Measurements from ENCODE around the gene CD1B. TPM values are rescaled to one million over a fixed set of nuclear protein-coding genes. Genes with fewer than 3 reads are reported as not detected.
"Not testable (repeated sequence)": the region's sequence is repeated elsewhere in the genome, so short reads cannot be mapped to it uniquely, and the experiment has no call there.

CD1B gene
- total and polyA plus RNA-seq, 2 experiments from 2014 or later = not detected

DNA sequence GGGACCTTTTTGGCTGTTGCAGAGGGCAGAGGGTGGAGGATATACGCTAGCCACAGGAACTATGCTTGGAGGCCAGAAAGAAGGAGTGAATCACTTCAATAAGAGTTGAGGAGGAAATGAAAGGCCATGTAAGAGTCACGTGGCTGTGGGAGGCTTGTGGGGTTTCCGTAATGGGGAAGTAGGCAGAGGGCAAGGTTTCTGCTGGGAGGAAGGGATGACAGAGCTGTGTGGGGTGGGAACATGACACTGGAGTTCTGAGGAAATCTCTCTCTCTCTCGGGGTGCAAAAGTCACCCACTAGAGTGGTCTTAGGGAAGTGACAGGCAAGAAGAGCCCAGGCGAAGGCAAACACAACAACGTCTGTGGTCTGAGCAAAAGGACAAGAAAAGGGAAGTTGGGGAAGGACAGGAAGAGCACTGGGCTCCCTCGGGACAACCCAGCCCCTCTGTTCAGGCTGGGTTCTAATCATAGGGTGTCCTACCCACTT, 45.5 kb downstream of the CD1B start (continued):
- TF ChIP-seq ZNF331 (CRISPR knock-in tag; IDR thresholded peaks at IDR 0.05; ENCODE audit: low read depth) = no peak
- TF ChIP-seq ETS1 (IDR thresholded peaks at IDR 0.05) = no peak
- no peak for TF ChIP-seq EZH2phosphoT487 (IDR thresholded peaks at IDR 0.05; ENCODE audit: unreplicated experiment)

- no peak overlapping the region for H3K27ac Mint-ChIP-seq
- no peaks in the 10 kb centered on the region for H3K27me3 Mint-ChIP-seq (ENCODE audit: insufficient read depth, low read depth, poor library complexity)
- H3K9me3 Mint-ChIP-seq = peaks cover 26% of the 10 kb centered on the region
- no peaks in the 10 kb centered on the region for H4K20me1 ChIP-seq (replicated peaks; ENCODE audit: insufficient read depth)
- no peak for TF ChIP-seq NANOG (IDR thresholded peaks at IDR 0.05; ENCODE audit: borderline replicate concordance)
- TF ChIP-seq CREB1 (CRISPR knock-in tag; IDR thresholded peaks at IDR 0.05; ENCODE audit: low read depth) = no peak
- no peak for TF ChIP-seq EZH2 (IDR thresholded peaks at IDR 0.05; ENCODE audit: low read depth, unreplicated experiment)
- H2AFZ ChIP-seq = no peak overlapping the region
- ATAC-seq (no peak), DNase-seq (ENCODE audit: low spot score) (peak; percentile 38)
- peaks cover 5% of the 10 kb centered on the region; the same call in 2 of the 3 replicates for H3K4me1 Mint-ChIP-seq
- H3K36me3 Mint-ChIP-seq (ENCODE audit: low read depth) = peaks cover 21% of the 10 kb centered on the region; the same call in 2 of the 3 replicates
- peaks cover 4% of the 10 kb centered on the region; the same call in 1 of the 2 replicates for H3K36me3 ChIP-seq (ENCODE audit: insufficient read depth)
- no peaks in the 10 kb centered on the region for H3F3A ChIP-seq (replicated peaks; ENCODE audit: low read depth)
- no peak overlapping the region for H3K4me3 ChIP-seq
- no peaks in the 10 kb centered on the region for H3K27me3 ChIP-seq (ENCODE audit: insufficient read depth)
- H3K27ac ChIP-seq (ENCODE audit: low read depth) = no peak overlapping the region
- peaks cover 5% of the 10 kb centered on the region; the same call in 1 of the 2 replicates for H3K4me1 ChIP-seq (ENCODE audit: insufficient read depth)
- H3K9me2 ChIP-seq (ENCODE audit: insufficient read depth) = 0 out of 2 replicates have a peak, but pooled peaks cover 5% of the 10 kb centered on the region
- no peak overlapping the region for H3K4me3 Mint-ChIP-seq
- H3K4me2 ChIP-seq = no peak overlapping the region
- no peaks in the 10 kb centered on the region for H3K79me2 ChIP-seq (replicated peaks; ENCODE audit: insufficient read depth)
Measured at GRCh38 chr1:158283965-158284364, 47.4 kb downstream of the CD1B start.

- H3K36me3 ChIP-seq (ENCODE audit: insufficient read depth); H3K9me2 ChIP-seq (ENCODE audit: insufficient read depth); H3K79me2 ChIP-seq (replicated peaks; ENCODE audit: insufficient read depth); H3F3A ChIP-seq (replicated peaks; ENCODE audit: low read depth); H3K4me3 ChIP-seq; H3K27me3 Mint-ChIP-seq (ENCODE audit: insufficient read depth, low read depth, poor library complexity); ATAC-seq; H3K4me3 Mint-ChIP-seq; H3K27ac ChIP-seq (ENCODE audit: low read depth); H3K4me1 ChIP-seq (ENCODE audit: insufficient read depth); H2AFZ ChIP-seq; H3K4me1 Mint-ChIP-seq; H3K4me2 ChIP-seq; H4K20me1 ChIP-seq (replicated peaks; ENCODE audit: insufficient read depth); H3K27me3 ChIP-seq (ENCODE audit: insufficient read depth); H3K27ac Mint-ChIP-seq; DNase-seq (ENCODE audit: low spot score): not testable (repeated sequence)
- H3K9me3 Mint-ChIP-seq = peaks cover 36% of the 10 kb centered on the region
- peaks cover 25% of the 10 kb centered on the region; the same call in 2 of the 3 replicates for H3K36me3 Mint-ChIP-seq (ENCODE audit: low read depth)
Measured at GRCh38 chr1:158282421-158282820, 48.9 kb downstream of the CD1B start.

Other genes starting within 250 kb of the CD1B start
- gene CD1D, start 150.6 kb downstream of the CD1B start, total RNA-seq (2014; rRNA removed; shearing (Covaris generic)) = 1.3 and 2.7 TPM in 2 replicates
- 1.5 and 1.7 TPM in 2 replicates for gene CD1D, start 150.6 kb downstream of the CD1B start, polyA plus RNA-seq (2016; fragmentation: Nextera tagmentation; extraction: Ambion mirVana)
- gene CD1A, start 77.1 kb downstream of the CD1B start, total RNA-seq (2014; rRNA removed; shearing (Covaris generic)) = not detected in 2 replicates
- gene CD1A, start 77.1 kb downstream of the CD1B start, polyA plus RNA-seq (2016; fragmentation: Nextera tagmentation; extraction: Ambion mirVana) = not detected in 2 replicates
- 0.16 TPM in 1 of 2 replicates, not detected in the other for gene CD1C, start 41.6 kb downstream of the CD1B start, total RNA-seq (2014; rRNA removed; shearing (Covaris generic))
- 0.30 TPM in 1 of 2 replicates, not detected in the other for gene CD1C, start 41.6 kb downstream of the CD1B start, polyA plus RNA-seq (2016; fragmentation: Nextera tagmentation; extraction: Ambion mirVana)
- gene CD1E, start 22.4 kb upstream of the CD1B start, total RNA-seq (2014; rRNA removed; shearing (Covaris generic)) = not detected in 2 replicates
- gene CD1E, start 22.4 kb upstream of the CD1B start, polyA plus RNA-seq (2016; fragmentation: Nextera tagmentation; extraction: Ambion mirVana) = not detected in 2 replicates
- gene OR10T2, start 67.9 kb upstream of the CD1B start, total RNA-seq (2014; rRNA removed; shearing (Covaris generic)) = not detected in 2 replicates
- not detected in 2 replicates for gene OR10T2, start 67.9 kb upstream of the CD1B start, polyA plus RNA-seq (2016; fragmentation: Nextera tagmentation; extraction: Ambion mirVana)
- gene OR10K2, start 94.7 kb upstream of the CD1B start, total RNA-seq (2014; rRNA removed; shearing (Covaris generic)) = not detected in 2 replicates
- gene OR10K2, start 94.7 kb upstream of the CD1B start, polyA plus RNA-seq (2016; fragmentation: Nextera tagmentation; extraction: Ambion mirVana) = not detected in 2 replicates
- not detected in 2 replicates for gene OR10K1, start 130.3 kb upstream of the CD1B start, total RNA-seq (2014; rRNA removed; shearing (Covaris generic))
- gene OR10K1, start 130.3 kb upstream of the CD1B start, polyA plus RNA-seq (2016; fragmentation: Nextera tagmentation; extraction: Ambion mirVana) = not detected in 2 replicates
- not detected in 2 replicates for gene OR10R2, start 140.7 kb upstream of the CD1B start, total RNA-seq (2014; rRNA removed; shearing (Covaris generic))
- not detected in 2 replicates for gene OR10R2, start 140.7 kb upstream of the CD1B start, polyA plus RNA-seq (2016; fragmentation: Nextera tagmentation; extraction: Ambion mirVana)
- not detected in 2 replicates for gene OR6Y1, start 222.9 kb upstream of the CD1B start, total RNA-seq (2014; rRNA removed; shearing (Covaris generic))
- gene OR6Y1, start 222.9 kb upstream of the CD1B start, polyA plus RNA-seq (2016; fragmentation: Nextera tagmentation; extraction: Ambion mirVana) = not detected in 2 replicates
- not detected in 2 replicates for gene OR6P1, start 239.0 kb upstream of the CD1B start, total RNA-seq (2014; rRNA removed; shearing (Covaris generic))
- gene OR6P1, start 239.0 kb upstream of the CD1B start, polyA plus RNA-seq (2016; fragmentation: Nextera tagmentation; extraction: Ambion mirVana) = not detected in 2 replicates
- gene OR10X1, start 248.4 kb upstream of the CD1B start, total RNA-seq (2014; rRNA removed; shearing (Covaris generic)) = not detected in 2 replicates
- gene OR10X1, start 248.4 kb upstream of the CD1B start, polyA plus RNA-seq (2016; fragmentation: Nextera tagmentation; extraction: Ambion mirVana) = not detected in 2 replicates

All from GM23338 (cell line).